ELF-1 (cell line): ENCODE data around the gene SPAM1.
"Not testable (repeated sequence)": the region's sequence is repeated elsewhere in the genome, so short reads cannot be mapped to it uniquely, and the experiment has no call there.

Experiments used
- DNase-seq: peaks from one replicate; pipeline ENCODE4 v3.0.0-alpha.2; 2016; ENCODE audit warnings: low read depth, low spot score

The SPAM1 gene, protein sequence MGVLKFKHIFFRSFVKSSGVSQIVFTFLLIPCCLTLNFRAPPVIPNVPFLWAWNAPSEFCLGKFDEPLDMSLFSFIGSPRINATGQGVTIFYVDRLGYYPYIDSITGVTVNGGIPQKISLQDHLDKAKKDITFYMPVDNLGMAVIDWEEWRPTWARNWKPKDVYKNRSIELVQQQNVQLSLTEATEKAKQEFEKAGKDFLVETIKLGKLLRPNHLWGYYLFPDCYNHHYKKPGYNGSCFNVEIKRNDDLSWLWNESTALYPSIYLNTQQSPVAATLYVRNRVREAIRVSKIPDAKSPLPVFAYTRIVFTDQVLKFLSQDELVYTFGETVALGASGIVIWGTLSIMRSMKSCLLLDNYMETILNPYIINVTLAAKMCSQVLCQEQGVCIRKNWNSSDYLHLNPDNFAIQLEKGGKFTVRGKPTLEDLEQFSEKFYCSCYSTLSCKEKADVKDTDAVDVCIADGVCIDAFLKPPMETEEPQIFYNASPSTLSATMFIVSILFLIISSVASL

DNA sequence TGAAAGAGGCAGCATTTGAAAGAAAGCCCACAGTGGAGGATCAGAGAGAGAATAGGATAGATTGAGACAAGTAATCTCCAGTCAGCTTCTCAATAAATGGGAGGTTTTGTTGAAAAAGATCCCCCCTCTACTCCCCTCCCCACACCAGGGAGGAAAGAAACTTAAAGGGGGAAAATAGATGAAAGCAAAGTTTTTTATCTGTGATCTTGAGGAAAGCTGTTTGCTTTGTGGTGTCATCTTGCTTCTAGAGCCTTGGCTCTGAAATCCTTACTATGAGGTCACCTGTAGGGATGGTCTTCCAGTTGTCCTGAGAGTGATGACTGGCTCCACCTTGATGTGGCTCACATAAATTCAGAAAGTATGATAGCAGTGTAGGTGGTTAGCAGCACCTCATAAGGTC, at the start of gene SPAM1:
TSS of gene SPAM1 (plus strand) at position 301 of the 400 bp plus-strand sequence. CDS start 28,330 bp downstream, outside the sequence.
- no peak for DNase-seq

DNA sequence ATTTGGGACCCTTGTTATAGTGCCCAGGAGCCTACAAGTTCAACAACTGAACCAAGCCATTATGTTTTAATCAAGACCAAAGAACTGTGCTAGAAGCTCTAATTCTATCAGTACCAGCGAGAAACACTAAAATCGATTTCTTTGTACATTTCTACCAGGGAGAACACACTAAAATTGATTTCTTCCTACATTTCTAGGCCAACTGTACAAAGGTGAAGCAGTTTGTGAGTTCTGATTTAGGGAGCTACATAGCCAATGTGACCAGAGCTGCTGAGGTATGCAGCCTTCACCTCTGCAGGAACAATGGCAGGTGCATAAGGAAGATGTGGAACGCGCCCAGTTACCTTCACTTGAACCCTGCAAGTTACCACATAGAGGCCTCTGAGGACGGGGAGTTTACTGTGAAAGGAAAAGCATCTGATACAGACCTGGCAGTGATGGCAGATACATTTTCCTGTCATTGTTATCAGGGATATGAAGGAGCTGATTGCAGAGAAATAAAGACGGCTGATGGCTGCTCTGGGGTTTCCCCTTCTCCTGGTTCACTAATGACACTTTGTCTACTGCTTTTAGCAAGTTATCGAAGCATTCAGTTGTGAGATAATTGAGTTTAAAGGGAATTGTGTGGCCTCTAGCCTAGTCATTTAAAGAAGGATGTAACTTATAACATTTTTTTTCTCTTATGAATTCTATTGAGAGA, 48.3 kb upstream of the SPAM1 start:
- no peak for DNase-seq

GRCh38 chr7:123879628-123880027, 45.4 kb upstream of the SPAM1 start:
- no peak for DNase-seq

GRCh38 chr7:123881300-123881699, 43.7 kb upstream of the SPAM1 start:
- DNase-seq = no peak

GRCh38 chr7:123883154-123883553, 41.9 kb upstream of the SPAM1 start:
- no peak for DNase-seq

DNA sequence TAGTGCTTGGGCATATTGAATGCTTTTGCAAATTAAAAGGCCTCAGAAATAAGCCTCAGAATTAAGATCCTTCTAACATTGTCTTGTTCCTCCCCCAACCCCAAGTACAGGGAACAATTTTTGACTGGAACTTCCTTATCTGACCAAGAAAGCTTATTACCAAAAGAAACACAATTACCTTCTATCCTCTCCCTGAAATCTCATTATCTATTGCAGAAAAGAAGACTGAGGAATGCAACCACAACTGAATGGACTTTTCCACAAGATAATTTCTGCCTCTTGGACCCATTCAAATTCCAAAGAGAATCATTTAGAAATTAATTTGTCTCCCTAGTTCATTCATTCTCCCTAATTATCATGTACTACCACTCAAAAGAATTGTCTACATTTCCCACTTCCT, 36.8 kb upstream of the SPAM1 start:
- DNase-seq = no peak

DNA sequence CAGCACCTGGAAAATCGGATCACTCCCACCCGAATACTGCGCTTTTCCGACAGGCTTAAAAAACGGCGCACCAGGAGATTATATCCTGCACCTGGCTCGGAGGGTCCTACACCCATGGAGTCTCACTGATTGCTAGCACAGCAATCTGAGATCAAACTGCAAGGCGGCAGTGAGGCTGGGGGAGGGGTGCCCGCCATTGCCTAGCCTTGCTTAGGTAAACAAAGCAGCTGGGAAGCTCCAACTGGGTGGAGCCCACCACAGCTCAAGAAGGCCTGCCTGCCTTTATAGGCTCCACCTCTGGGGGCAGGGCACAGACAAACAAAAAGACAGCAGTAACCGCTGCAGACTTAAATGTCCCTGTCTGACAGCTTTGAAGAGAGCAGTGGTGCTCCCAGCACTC, 30.3 kb upstream of the SPAM1 start:
- DNase-seq = not testable (repeated sequence)

- DNase-seq = no peak
Observed at GRCh38 chr7:123901101-123901500, 23.9 kb upstream of the SPAM1 start.

- DNase-seq = no peak
Observed at GRCh38 chr7:123905714-123906113, 19.3 kb upstream of the SPAM1 start.

DNA sequence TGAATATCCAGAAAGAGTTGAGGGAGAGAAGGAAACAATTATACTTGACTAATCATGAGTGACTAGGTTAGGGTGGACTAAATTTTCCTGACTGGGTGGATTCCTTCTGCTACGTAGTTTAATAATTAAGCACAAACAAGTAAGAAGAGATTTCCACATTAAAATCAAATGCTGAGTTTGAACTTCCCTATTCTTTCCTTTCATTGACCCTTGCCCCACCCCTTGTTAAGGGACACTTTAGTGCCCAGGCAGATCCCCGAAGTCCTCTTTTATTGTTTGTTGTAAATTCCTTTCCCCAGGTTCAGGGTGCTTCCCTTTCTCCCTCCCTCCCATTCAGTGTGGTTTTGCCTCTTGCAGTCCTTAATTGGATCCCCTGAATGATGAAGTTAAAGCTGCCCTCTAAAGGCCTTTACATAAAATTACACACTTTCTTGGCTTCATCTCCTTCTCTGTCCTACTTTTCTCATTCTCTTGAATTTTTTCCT, 8.8 kb upstream of the SPAM1 start:
- peak; percentile 58 for DNase-seq

- DNase-seq = no peak
Observed at GRCh38 chr7:123917878-123918277, 7.2 kb upstream of the SPAM1 start.

DNA sequence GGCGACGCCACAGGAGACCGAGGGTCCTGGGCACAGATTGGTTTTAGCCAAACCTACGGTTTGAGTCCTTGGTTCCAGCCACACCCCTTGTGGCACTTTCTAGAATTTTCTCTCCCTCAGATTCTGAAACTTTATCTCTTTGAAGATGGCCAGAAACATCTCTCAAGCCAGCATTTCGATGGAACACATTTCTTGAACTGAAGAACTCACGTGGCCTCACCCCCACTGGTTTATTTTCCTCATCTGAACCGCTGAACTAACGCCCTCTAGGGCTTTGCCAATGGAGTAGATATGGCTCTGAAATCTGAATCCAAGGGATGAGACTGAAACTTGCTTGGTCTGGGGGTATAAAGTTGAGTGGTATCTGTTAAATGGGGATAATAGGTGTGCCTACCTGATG, 6.7 kb upstream of the SPAM1 start:
- no peak for DNase-seq

GRCh38 chr7:123923599-123923998, 1.4 kb upstream of the SPAM1 start:
- DNase-seq = no peak

DNA sequence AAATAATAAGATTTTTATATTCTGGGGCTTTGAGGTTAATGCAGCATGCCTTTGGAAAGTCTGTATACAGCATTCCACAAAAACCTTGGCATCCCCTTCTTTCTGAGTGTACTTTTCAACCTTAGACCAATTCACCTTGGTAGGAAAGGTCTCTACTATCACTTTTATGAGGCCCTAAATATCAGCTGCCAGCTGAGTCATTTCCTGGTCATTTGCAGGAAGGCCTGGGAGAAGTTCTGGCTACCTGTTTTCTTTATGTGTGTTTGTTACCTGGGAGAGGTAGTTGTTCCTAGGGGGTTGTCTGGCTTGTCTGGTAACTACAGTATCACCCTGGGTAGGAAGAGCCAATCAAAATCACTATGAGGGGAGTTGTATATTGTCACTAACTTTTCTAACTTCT, 4.1 kb downstream of the SPAM1 start:
- DNase-seq = peak; percentile 68

GRCh38 chr7:123929655-123930054, 4.6 kb downstream of the SPAM1 start:
- peak; percentile 19 for DNase-seq

- DNase-seq = no peak
Observed at GRCh38 chr7:123935436-123936381, 10.7 kb downstream of the SPAM1 start.

GRCh38 chr7:123936388-123936787, 11.3 kb downstream of the SPAM1 start:
- DNase-seq = no peak

- DNase-seq = no peak
Observed at GRCh38 chr7:123939784-123940183, 14.7 kb downstream of the SPAM1 start.

GRCh38 chr7:123941391-123942180, 16.5 kb downstream of the SPAM1 start:
- peak; percentile 69 for DNase-seq

DNA sequence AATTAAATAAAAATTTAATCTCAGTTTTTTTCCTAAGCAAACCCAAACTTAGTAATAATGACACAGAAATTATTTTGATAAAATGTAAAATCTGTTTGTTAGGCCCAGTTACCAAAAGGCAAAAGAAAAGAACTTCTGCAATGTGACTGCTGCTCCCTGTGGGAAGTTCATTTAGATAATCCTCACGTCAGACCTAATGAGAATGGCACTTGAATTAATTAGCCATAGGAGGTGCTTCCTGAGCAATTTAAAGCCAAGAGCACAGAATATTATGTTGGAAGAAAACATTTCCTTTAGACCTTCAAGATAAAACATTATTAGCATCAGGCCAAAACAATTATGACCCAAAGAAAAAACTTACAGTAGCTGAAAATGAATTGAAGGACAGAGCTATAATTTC, 19.4 kb downstream of the SPAM1 start:
- DNase-seq = no peak

DNA sequence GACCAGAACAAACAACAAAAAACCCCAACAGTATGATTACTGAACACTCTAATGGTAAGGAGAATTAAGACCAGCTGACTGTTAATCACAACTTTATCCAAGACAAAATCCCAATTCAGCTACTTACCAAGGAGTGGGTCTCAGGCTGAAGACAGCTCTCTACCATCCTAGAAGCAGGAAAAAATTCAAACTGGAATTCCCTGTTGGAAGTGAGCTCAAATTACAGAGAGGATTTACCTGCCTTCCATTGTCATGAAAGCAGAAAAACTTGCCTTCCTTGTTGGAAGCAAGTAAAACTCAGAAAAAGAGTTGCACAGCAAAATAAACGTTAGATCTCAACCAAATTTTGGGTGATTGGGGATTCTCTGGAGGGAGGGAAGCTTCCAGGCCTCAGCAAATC, 20.9 kb downstream of the SPAM1 start:
- DNase-seq = peak; percentile 38
